ENCODE results near the gene NAA60.

The NAA60 gene

GRCh38 chr16:3484318-3485096, 41.0 kb downstream of the NAA60 start:
- DNase-seq: no peak

DNA sequence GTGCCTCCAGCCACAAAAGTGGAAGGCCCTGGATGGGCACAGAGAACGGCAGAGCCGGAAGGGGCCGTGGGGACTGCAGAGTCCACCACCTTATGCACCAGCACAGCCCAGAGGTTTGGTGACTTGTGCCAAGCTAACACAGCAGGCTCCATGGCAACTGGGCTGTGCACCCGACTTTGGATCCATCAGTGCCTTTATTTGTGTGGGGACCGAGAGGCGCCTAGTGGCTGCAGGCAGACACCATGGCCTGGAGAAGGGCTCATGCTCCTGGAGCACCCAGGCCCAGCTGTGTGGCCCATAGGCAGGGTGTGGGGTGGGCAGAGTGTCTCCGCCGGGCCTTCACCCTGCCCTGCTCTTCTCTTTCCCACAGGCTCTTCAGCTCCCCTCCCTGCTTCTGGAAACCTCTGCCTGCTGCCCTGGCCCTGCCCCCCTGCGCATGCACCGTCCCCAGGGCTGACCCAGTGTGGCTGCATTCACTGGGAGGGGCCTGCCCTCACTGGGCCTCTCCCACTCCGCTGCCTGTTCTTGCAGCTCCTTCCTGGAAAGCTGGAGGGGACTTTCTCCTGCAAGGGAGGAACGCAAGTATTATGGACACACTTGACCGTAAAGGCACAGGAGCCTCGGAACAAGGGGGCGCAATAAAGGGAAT, 41.7 kb downstream of the NAA60 start:
- no peak for DNase-seq

DNA sequence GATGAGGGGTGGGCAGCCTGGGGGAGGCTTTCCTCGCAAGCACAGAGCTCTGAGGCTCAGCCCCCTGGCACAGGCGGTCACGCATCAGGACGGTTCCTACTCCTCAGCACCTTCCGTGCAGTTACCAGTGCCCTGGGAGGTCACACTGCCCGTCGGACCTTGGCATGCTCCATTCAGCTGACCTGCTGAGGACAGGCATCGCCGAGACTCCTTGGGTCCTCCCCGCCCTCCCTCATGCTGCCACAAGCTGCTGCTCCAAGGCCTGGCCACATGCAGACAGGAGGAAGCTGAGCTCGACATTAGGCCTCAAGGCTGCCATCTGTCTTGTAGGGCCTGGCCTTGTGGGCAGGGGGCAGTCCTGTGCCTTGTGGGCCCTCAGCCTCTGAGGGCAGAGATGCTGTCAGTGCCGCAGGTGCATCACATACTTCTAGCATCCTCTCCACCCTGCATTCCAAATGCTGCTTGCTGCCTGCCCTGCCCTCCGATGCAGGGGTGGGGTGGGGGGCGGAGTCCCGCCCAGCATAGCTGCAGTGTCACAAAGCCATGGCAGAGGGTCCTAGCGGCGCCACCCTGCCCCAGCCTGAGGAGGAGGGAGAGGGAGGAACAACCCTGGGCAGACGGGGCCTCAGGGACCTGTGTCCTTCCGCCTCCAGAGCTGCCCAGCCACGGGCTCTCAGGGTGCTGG, 42.5 kb downstream of the NAA60 start:
- DNase-seq: no peak

- no peak for DNase-seq
Observed at GRCh38 chr16:3486506-3487215, 43.2 kb downstream of the NAA60 start.

- no peak for DNase-seq
Observed at GRCh38 chr16:3487521-3488410, 44.3 kb downstream of the NAA60 start.

GRCh38 chr16:3488801-3489200, 45.3 kb downstream of the NAA60 start:
- no peak for DNase-seq

DNA sequence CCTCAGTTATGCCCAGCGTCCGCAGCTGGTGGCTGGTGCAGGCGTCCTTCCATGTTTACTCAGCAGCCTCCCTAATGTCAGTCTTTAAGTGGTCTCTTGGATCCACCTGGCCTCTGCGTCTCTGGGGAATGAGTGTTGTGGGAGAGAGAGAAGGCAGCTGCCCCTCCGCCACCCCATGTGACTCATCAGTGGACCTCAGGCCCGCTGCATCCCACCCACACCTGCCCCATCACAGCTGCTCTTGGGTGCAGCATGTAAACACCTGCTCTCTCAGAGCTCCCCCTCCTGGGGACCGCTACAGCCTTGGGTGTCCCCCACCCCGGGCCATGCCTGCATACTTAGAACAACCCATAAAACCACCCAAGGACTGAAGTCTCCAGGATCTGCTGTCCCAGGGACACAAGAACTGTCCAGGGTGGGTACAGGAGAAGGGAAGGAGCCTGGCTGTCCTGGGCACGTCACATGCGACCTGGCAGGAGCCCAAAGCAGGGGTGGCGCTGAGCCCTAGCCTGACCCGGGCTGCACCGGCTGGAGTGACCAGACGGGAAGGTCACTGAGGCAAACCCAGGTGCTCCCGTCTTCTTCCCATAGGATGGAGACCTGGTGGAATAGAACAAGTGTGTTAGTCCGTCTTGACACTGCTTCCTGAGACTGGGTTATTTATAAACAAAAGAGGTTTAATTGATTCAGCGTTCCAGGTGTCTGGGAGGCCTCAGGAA, 47.6 kb downstream of the NAA60 start:
- DNase-seq: no peak

GRCh38 chr16:3492356-3492755, 48.9 kb downstream of the NAA60 start:
- DNase-seq: no peak

- DNase-seq: no peak
Observed at GRCh38 chr16:3494386-3494973, 51.0 kb downstream of the NAA60 start.

DNA sequence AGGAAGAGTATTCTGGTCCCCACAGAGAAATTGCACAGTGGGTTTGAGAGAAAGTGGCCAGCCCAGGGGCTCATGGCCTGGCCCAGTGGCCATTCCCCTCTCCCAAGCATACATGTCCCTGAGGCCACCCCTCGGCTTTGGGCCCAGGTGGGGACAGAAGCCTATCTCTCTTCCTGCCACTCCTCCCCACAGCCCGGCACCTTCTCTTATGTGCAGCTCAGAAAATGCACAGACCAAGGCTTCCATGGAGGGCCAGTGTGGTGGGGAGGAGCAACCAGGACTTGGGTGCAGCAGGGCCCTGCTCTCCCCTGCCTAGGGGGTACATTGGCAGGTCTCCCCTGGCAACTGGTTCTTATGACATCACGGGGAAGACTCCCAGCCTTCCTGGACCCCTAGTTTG, 51.7 kb downstream of the NAA60 start, which contains the start of gene C16orf90:
TSS of gene C16orf90 (minus strand) at position 314 of the 400 bp plus-strand sequence. CDS start at position 246, 68 bp downstream.
- DNase-seq: no peak

- no peak for DNase-seq
Observed at GRCh38 chr16:3496386-3496785, 52.9 kb downstream of the NAA60 start.

GRCh38 chr16:3497771-3498170, 54.3 kb downstream of the NAA60 start:
- DNase-seq: no peak

DNA sequence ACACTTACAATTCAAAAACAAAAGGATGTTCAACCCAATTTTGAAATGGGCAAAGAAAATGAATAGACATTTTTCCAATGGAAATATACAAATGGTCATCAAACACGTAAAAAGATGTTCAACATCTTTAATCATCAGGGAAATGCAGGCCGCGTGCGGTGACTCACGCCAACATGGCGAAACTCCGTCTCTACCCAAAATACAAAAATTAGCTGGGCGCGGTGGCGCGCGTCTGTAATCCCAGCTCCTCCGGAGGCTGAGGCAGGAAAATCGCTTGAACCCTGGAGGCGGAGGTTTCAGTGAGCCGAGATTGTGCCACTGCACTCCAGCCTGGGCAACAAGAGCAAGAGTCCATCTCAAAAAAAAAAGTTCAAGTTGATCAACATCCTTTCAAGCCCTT, 55.5 kb downstream of the NAA60 start:
- DNase-seq: no peak

DNA sequence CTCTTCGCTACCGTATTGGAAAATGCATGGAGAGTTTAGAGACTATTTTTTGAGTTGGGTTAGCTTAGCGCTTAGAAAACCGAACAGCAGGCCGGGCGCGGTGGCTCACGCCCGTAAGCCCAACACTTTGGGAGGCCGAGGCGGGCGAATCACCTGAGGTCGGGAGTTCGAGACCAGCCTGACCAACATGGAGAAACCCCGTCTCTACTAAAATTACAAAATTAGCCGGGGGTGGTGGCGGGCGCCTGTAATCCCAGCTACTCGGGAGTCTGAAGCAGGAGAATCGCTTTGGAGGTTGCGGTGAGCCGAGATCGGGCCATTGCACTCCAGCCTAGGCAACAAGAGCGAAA, 57.9 kb downstream of the NAA60 start:
- DNase-seq: peak in 1 of 2 donors; percentile 29

- DNase-seq: no peak
Observed at GRCh38 chr16:3501783-3502400, 58.4 kb downstream of the NAA60 start.

GRCh38 chr16:3503523-3503922, 60.0 kb downstream of the NAA60 start:
- DNase-seq: peak; percentile 41 to 43

DNA sequence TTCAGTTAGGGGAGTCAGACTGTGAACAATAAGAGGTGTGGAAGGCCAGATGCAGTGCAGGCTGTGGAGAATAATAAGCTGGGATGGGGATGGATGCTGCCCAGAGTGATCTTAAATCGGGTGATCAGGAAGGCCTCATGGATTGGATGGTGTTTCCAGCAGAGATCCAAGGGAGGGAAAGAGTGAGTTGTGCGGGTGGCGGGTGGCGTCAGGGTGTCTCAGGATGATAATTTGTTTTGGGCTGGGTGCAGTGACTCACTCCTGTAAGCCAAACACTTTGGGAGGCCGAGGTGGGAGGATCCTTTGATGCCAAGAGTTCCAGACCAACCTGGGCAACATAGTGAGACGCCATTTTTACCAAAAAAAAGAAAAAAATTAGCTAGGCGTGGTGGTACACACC, 65.3 kb downstream of the NAA60 start:
- DNase-seq: no peak

DNA sequence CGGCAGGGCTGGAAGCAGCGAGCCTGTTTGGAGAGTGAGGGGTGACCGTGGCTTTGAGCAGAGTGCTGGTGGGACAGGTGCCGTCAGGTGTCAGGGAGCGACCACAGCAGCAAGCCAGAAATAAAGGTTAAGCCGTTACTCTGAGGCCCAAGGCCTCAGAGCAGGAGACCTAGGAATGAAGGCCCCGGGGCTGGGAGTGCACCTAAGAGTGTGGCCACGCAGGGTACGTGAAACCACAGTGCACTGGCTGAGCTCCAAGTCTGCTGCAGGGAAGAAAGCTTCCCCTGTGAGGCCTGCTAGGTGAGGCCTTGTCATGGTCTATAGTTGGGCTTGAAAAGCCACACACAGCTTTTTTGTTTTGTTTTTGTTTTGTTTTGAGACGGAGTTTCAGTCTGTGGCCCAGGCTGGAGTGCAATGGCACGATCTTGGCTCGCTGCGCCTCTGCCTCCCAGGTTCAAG, 66.0 kb downstream of the NAA60 start:
- DNase-seq: peak; percentile 69 to 71

DNA sequence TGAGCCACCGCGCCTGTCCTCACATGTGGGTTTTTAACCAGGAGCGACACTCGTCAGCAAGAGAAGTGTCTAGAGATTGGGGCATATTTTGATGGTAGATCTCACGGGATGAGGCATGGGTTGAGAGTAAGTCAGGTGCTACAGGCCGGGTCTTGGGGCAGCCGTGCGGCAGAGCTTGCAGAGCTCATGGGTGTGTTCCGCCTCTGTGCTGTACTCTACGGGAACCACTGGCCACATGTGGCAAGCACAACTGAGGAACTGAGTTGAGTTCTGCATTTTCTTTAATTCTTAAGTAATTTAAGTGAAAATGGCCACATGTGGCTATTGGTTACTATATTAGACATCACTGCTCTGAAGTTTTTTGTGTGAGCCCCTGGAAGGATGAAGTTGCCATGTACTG, 66.9 kb downstream of the NAA60 start:
- no peak for DNase-seq
